ENCODE measurements around the gene KCTD17. TPM values are rescaled to one million over a fixed set of nuclear protein-coding genes. Genes with fewer than 3 reads are reported as not detected.

The KCTD17 gene
- total RNA-seq, 1 experiment from 2014 or later, result 39.1 TPM

- no peak for TF ChIP-seq CTCF (conservative IDR thresholded peaks at IDR 0.05; ENCODE audit: low read depth, low read length)
- TF ChIP-seq EZH2 (IDR thresholded peaks at IDR 0.05; ENCODE audit: borderline replicate concordance, low read depth, low read length, poor library complexity, severe bottlenecking), result no peak
- POLR2A ChIA-PET (ENCODE audit: low non-redundant PET), result no interaction called here
- Histone ChIP-seq H3K36me3 (ENCODE audit: insufficient read depth, low read length, poor library complexity, severe bottlenecking) (no peaks in the 10 kb centered on the region), H3K27me3 (replicated peaks; ENCODE audit: insufficient read depth, low read depth, low read length, poor library complexity) (peaks cover 9% of the 10 kb centered on the region), H3K4me1 (ENCODE audit: insufficient read depth, low read length, poor library complexity, severe bottlenecking) (no peaks in the 10 kb centered on the region), H3K27ac (ENCODE audit: low read depth, low read length, poor library complexity, severe bottlenecking) (no peak overlapping the region), H3K9me3 (ENCODE audit: low read depth, low read length, poor library complexity, severe bottlenecking) (no peaks in the 10 kb centered on the region), H3K4me3 (ENCODE audit: low read depth, low read length, poor library complexity, severe bottlenecking) (no peak overlapping the region)
- DNase-seq (ENCODE audit: low spot score), result no peak
- CTCF ChIA-PET, result no interaction called here
- BruUV-seq (replicated peaks), result no TSS peak
- intact Hi-C loops (cut with micrococcal nuclease; ENCODE audit: unreplicated experiment), result no loop called here
Measured at GRCh38 chr22:37080438-37080837, 28.9 kb downstream of the KCTD17 start.

GRCh38 chr22:37080838-37081237, 29.3 kb downstream of the KCTD17 start:
- no peaks in the 10 kb centered on the region for H3K4me1 ChIP-seq (ENCODE audit: insufficient read depth, low read length, poor library complexity, severe bottlenecking)
- H3K4me3 ChIP-seq (ENCODE audit: low read depth, low read length, poor library complexity, severe bottlenecking), result no peak overlapping the region
- TF ChIP-seq EZH2 (IDR thresholded peaks at IDR 0.05; ENCODE audit: borderline replicate concordance, low read depth, low read length, poor library complexity, severe bottlenecking), result no peak
- no peak for TF ChIP-seq CTCF (conservative IDR thresholded peaks at IDR 0.05; ENCODE audit: low read depth, low read length)
- CTCF ChIA-PET, result no interaction called here
- POLR2A ChIA-PET (ENCODE audit: low non-redundant PET), result no interaction called here
- no peaks in the 10 kb centered on the region for H3K36me3 ChIP-seq (ENCODE audit: insufficient read depth, low read length, poor library complexity, severe bottlenecking)
- H3K9me3 ChIP-seq (ENCODE audit: low read depth, low read length, poor library complexity, severe bottlenecking), result no peaks in the 10 kb centered on the region
- no TSS peak for BruUV-seq (replicated peaks)
- no peak overlapping the region for H3K27ac ChIP-seq (ENCODE audit: low read depth, low read length, poor library complexity, severe bottlenecking)
- no peak for DNase-seq (ENCODE audit: low spot score)
- intact Hi-C loops (cut with micrococcal nuclease; ENCODE audit: unreplicated experiment), result no loop called here
- peaks cover 7% of the 10 kb centered on the region for H3K27me3 ChIP-seq (replicated peaks; ENCODE audit: insufficient read depth, low read depth, low read length, poor library complexity)

- Histone ChIP-seq H3K27ac (ENCODE audit: low read depth, low read length, poor library complexity, severe bottlenecking) (no peak overlapping the region), H3K4me1 (ENCODE audit: insufficient read depth, low read length, poor library complexity, severe bottlenecking) (no peaks in the 10 kb centered on the region), H3K4me3 (ENCODE audit: low read depth, low read length, poor library complexity, severe bottlenecking) (no peak overlapping the region), H3K9me3 (ENCODE audit: low read depth, low read length, poor library complexity, severe bottlenecking) (no peaks in the 10 kb centered on the region), H3K36me3 (ENCODE audit: insufficient read depth, low read length, poor library complexity, severe bottlenecking) (no peaks in the 10 kb centered on the region), H3K27me3 (replicated peaks; ENCODE audit: insufficient read depth, low read depth, low read length, poor library complexity) (no peaks in the 10 kb centered on the region)
- intact Hi-C loops (cut with micrococcal nuclease; ENCODE audit: unreplicated experiment), result no loop called here
- DNase-seq (ENCODE audit: low spot score), result no peak
- TF ChIP-seq EZH2 (IDR thresholded peaks at IDR 0.05; ENCODE audit: borderline replicate concordance, low read depth, low read length, poor library complexity, severe bottlenecking) (no peak), CTCF (conservative IDR thresholded peaks at IDR 0.05; ENCODE audit: low read depth, low read length) (no peak)
- ChIA-PET POLR2A (ENCODE audit: low non-redundant PET) (no interaction called here), CTCF (no interaction called here)
- no TSS peak for BruUV-seq (replicated peaks)
Measured at GRCh38 chr22:37082251-37082873, 30.8 kb downstream of the KCTD17 start.

All from A673 (cell line).